HT1080 (cell line): Measurements from ENCODE around the gene CIT. TPM values are rescaled to one million over a fixed set of nuclear protein-coding genes. Genes with fewer than 3 reads are reported as not detected.
A peak's percentile ranks its signal among the peaks of the same experiment; 100 is the strongest.

Experiments used
- DNase-seq: peaks from one replicate; pipeline ENCODE4 v3.0.0-alpha.2; 2015; ENCODE audit warnings: low read depth
- total RNA-seq: library from RNA; depleted of rRNA; stranded (reverse); fragments of >200 nt; shearing (Covaris generic); gene quantifications from 2 replicates; pipeline ENCODE4 v1.2.3, GENCODE V29; 2014

Gene CIT
- total RNA-seq, 1 experiment from 2014 or later, result 29.9 TPM

- no peak for DNase-seq
Observed at GRCh38 chr12:119699199-119699760, 177.8 kb downstream of the CIT start.

DNA sequence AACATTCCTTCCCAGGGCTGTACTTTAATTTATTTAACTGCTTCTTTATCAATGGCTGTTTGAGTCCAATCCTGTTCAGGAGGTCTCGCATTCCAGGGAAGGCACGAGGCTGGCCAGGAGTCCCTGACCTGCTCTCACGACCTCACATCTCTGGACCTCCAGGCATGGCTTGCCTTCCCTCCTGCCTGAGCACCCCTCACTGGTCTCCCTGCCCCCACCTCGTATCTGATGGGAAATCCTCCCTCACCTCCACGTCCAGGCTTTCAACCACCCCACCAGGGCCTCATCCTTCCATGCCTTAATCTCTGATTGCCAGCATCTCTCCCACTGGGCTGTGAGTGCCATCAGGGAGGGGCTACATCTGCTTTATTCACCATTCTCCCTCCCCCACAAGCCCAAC is 180.2 kb downstream of the CIT start:
- no peak for DNase-seq

GRCh38 chr12:119695034-119695433 is 182.1 kb downstream of the CIT start:
- DNase-seq, result no peak

GRCh38 chr12:119694111-119694510 is 183.0 kb downstream of the CIT start:
- DNase-seq, result no peak

DNA sequence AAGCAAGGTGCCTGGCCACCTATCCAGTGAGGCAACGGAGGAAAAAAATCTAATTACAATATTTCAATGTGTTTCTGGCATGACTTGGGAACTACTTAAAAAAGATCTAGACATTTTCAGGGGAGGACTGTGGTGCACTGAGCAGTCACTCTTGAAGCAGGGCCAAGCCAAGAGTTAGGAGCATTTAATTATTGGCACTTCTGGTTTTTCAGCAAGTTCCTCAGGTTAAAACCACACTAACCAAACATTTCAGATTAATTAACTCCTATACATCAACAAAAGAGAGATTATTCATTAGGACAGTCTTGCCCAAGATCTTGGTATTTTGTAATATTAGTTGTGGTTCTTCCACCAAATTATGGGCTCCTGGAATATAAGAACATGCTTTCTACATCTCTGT is 183.6 kb downstream of the CIT start:
- no peak for DNase-seq

DNA sequence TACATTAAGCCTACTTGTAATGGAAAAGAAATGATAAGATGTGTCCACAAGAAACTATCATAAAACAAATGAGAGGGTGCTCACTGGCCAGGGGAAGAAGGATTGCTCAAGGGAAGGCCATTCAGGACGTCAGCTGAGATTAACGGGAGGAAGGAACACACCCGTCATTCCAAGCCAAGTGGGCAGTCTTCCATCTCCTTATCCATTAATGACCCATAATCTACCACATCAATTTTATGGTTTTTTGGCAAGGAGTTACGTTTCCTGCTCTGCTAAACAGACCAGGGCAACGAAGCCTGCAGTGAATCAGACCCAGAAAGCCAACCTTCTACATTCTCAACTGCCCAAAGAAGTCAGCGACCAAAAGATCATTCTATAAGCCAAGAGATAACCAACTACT is 184.1 kb downstream of the CIT start:
- DNase-seq, result peak; percentile 70

DNA sequence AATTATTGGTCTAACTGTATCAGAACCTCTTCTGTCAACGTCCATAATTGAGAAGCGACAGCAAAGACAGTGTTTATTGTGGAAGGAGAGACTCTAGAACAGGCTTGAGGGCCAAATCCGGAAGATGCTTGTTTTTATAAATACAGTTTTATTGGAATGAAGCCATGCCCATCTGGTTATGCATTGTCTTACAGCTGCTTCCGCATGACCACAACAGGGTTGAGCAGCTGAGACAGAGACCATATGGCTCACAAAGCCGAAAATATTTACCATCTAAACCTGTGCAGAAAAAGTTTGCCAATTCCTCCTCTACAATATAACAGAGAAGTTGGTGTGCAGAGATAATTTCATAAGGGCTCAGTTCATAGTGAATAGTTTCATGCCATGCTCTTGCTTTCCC is 184.7 kb downstream of the CIT start:
- no peak for DNase-seq

GRCh38 chr12:119691202-119691810 is 185.8 kb downstream of the CIT start:
- DNase-seq, result no peak

DNA sequence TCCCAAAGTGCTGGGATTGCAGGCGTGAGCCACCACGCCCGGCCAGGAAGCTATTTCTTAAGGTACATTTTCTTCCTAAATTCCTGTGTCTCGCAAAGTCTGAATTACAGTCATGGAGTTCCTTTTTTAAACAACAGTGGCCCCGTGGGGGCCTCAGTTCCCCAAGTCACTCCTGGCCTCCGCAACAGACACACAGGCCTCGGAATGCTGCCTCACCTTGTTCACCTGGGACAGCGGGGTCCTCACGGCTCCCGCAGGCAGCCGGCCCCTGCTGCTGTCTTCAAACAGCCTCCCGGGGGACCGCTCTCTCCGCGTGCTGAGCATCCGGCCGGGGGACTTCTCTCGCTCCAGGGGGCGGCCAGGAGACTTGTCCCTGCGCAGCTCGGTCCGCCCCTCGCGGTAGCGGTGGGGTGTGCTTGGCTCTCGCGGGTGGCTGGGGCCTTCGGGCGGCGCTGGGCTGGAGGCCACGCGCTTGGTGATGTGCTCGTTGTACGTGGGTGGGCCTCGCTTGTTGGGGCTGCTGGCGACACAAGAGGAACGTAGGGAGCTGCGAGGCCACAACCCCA is 187.1 kb downstream of the CIT start:
- DNase-seq, result no peak

DNA sequence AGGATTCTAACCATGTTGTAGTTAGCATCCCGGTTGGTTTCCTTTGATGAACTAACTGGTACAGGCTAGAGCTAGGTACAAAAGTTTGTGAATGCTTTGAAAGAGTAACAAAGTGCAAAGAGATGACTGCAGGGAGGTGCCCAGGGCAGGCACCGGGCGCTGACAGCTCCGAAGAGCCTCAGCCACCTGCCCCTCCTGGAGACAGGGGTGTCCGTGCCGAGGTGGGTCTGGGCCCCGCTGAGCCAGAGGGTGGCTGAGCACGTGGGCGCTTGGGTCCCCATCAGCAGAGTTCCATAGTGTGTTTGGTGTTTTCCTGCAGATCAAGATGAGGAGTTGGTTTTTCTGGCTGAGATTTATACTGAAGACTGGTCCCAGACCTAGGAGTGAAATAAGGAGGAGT is 189.2 kb downstream of the CIT start:
- no peak for DNase-seq

DNA sequence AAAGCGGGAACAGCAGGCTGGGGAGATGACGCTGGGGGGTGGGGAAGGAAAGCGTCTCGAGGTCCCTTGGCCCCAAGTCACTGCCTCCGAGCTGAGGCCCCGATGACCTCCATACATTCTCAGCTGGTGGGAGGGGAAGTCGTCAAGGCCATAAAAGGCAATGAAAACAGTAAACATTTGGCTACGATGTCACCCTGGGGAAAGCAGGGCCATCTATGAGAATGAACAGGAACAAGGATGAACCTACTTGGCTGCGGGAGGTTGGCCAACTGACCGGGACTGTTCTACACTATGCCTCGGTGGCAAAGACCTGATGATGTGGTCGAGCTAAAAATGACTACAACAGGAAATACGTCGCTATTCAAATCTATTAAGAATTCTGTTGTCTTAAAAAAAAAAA is 189.7 kb downstream of the CIT start:
- no peak for DNase-seq

- DNase-seq, result no peak
Observed at GRCh38 chr12:119686776-119687175, 190.3 kb downstream of the CIT start.

DNA sequence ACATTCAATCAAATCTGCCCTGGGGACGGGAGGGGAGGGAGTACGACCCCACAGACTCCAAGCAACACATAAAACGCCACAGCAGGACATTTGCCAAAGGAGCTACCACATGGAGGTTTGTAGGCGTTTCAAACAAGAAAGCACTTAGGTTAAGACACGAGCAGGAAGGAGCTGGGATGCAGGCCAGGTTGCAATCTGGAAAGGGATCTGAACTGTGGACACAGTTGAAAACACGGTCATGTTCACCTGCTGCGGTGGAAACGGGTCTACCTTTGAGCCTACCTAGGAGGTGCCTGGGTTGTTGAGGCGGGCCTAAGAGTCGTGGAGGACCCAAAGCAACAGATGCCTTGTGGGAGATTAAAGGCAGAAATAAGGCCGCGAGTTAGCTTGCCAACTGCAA is 190.8 kb downstream of the CIT start:
- no peak for DNase-seq

- no peak for DNase-seq
Observed at GRCh38 chr12:119685375-119685774, 191.7 kb downstream of the CIT start.

DNA sequence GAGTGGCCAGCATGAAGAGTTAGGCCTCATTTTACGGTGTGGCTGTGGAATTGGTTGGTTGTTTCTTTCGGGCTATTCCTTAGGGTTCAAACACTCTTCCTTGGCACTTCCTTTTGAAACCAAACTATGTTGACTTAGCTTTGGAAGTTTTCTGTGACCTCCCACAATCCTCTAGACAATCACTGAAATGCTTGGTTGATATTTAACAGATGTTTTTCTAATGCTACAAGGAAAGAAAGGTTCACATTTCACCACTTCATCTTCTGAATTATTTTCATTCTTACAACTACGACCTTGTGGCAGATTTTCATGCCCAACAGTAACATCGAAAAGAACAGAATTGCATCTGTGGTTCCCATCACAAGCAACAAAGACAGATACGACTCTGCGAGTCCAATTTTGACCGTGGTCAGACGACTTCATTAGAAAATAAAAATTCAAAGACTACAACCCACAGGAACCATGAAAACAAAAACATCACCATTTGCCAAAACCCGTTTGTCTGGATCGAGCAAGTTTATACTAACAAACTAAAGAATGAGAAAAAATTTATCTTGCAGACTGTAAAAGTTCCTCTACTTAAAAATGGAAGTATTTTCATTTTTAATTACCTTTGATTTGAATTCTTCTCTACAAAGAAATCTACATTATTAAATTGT is 192.3 kb downstream of the CIT start:
- DNase-seq, result no peak

- no peak for DNase-seq
Observed at GRCh38 chr12:119683816-119684215, 193.3 kb downstream of the CIT start.

- DNase-seq, result peak; percentile 26
Observed at GRCh38 chr12:119683413-119683812, 193.7 kb downstream of the CIT start.

DNA sequence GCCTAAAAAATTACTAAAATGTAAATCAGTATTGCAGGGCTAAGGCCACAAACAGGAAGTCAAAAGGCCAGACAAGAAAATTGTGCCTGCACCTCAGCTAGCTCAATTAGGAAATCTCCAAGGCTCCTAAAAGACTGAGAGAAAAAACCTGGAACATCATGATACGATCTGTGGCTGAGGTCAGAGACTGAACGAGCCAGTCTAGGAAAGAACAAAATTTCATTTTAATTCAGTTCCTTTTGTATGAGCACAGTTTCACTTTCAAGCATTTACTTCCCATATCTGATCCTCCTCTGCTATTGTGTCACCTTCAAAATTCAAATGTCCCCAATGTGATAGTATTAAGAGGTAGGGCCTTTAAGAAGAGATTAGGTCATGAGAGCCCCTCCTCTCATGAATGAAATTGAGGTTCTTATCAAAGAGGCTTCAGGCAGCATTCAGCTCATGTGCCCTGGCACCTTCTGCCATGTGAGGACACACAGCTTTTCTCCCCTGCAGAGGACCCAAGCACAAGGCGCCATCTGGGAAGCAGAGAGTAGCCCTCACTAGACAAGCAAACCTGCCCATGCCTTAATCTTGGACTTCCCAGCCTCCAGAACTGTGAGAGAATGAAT is 194.4 kb downstream of the CIT start:
- DNase-seq, result no peak

DNA sequence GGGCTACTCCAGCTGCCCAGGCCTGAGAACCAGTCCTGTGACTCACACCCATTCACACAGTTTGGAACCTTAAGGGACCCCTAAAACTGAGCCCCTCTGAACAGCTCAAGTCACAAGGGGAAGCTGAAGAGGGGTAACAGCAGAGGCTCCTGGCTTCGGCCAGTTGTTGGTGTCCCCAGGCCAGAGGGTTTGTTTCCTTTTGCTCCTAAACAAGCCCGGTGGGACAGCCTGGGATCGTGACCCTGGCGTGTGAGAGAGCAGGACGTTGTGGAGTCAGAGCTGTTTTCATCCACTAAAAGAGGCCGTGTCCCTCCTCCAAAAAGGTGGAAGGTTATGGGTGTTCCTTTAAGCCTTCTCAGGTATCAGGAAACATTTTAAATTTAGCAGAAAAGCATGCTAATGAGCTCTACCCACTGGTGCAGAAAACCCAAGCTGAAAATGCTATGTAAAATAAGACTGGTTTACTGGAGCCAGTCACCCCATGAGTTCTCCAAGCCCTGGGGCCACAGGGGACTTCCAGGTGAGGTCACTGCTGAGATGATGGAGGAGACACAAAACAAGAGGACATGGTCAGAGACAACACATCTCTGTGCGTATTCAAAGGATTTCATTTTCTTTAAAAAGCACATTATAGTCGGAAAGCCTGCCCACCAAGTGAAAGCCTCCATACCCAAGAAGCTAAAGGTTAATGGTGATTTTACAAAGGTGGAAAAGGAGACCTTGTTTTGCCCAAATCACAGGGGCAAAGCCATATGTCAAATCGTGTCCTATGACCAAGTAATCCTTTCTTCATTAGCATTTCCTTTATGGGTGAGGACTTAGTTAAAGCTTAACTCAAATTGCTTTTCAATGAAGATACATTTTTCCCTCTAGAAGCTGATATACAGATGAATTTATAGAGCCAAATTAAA is 195.1 kb downstream of the CIT start:
- DNase-seq, result no peak

DNA sequence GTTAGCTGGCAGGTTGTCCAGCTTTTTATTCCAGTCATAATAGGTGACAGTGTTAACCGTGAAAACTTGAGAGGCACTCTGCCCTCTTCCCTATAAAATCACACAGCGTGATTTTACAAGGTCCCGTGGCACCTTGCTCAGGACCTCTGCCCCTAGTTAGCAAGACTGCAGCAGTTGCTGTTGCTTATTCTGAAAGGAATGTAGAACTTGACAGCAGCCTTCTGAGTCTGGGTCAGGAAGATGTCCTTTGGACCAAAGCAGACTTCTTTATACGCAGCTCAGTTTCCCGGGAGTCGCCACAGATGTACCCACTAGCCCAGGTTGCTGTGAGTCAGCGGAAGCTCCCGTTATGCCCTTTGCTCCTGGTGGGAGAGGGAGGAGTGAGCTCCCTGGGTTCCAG is 196.0 kb downstream of the CIT start:
- DNase-seq, result no peak

DNA sequence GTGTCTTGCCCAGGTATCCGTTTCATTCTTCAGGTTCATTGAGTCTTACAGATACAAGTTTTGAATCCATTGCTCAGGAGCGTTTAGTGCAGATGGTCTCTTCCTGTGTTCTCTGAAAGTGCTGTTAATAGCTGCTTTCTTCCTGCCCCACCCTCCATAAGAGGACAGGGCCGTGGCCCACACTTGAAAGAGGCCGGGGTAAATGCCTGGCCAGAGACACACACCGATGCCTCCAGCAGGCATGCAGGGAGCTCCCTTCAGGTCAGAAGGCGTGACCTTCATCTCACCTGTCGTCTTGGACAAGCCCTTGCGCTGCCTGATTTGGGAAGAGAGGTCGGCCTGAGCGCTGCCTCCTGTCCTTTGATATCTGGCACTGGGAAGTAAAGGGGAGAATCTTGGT is 197.6 kb downstream of the CIT start:
- DNase-seq, result no peak
